Lower lobe of right lung (tissue), 2 donors: ENCODE data around the gene CFAP141. TPM values are rescaled to one million over a fixed set of nuclear protein-coding genes. Genes with fewer than 3 reads are reported as not detected.

Experiments
- ATAC-seq, 2 donors: fragments of 200-7000 bp; cut with Tn5 transposase; one replicate each; pipeline ENCODE4 v1.9.1; 2020 to 2022; ENCODE audit warnings: mild to moderate bottlenecking in 2 of 2, moderate library complexity in 2 of 2
- DNase-seq: peaks from one replicate; pipeline ENCODE4 v3.0.0-alpha.2; 2020
- H3K27ac ChIP-seq: fragments of 200-600 bp; one replicate; pipeline ENCODE4 v1.8.0; 2022
- H3K27me3 ChIP-seq: fragments of 200-600 bp; one replicate; pipeline ENCODE4 v1.8.0; 2022; ENCODE audit warnings: low read depth
- H3K36me3 ChIP-seq: fragments of 200-600 bp; one replicate; pipeline ENCODE4 v1.8.0; 2022; ENCODE audit warnings: mild to moderate bottlenecking
- H3K4me1 ChIP-seq: fragments of 200-600 bp; one replicate; pipeline ENCODE4 v1.8.0; 2022
- H3K4me3 ChIP-seq: fragments of 200-600 bp; one replicate; pipeline ENCODE4 v1.8.0; 2022; ENCODE audit warnings: mild to moderate bottlenecking
- H3K9me3 ChIP-seq: fragments of 200-600 bp; one replicate; pipeline ENCODE4 v1.8.0; 2022
- CTCF ChIP-seq: fragments of 200-600 bp; IDR thresholded peaks from one replicate; pipeline ENCODE4 v1.8.0; 2022; ENCODE audit warnings: antibody characterized with exemption, mild to moderate bottlenecking
- intact Hi-C: fragments of 100-400 bp; cut with DNase I; formaldehyde crosslinking; loops from one replicate; pipeline ENCODE4 v1.11.0; 2022
- total RNA-seq: library from RNA; stranded (reverse); fragmentation: NEBNext Ultra II Directional; extraction: Animal tissue kit (Norgen Biotek cat#: 25700); gene quantifications from one replicate; pipeline ENCODE4 v1.2.1, GENCODE V29; 2021
- donor health status: DM: no; HTN: yes; CAD: no; lungs with severe emphysema.

Gene CFAP141
- total RNA-seq, 1 donor from 2014 or later: 2.8 TPM

GRCh38 chr1:154182344-154183045, 23.6 kb downstream of the CFAP141 start:
- ATAC-seq (peak; percentile 84 to 85), DNase-seq (peak; percentile 92)
- Histone ChIP-seq H3K27ac (peak overlapping the region; percentile 97), H3K4me1 (peaks cover 49% of the 10 kb centered on the region), H3K9me3 (no peaks in the 10 kb centered on the region), H3K36me3 (peaks cover 22% of the 10 kb centered on the region), H3K27me3 (no peaks in the 10 kb centered on the region), H3K4me3 (peak overlapping the region; percentile 99)
- TF ChIP-seq CTCF: no peak
- intact Hi-C loops: no loop called here

- H3K27ac ChIP-seq: peak overlapping the region; percentile 97
- H3K4me3 ChIP-seq: peak overlapping the region; percentile 99
- H3K9me3 ChIP-seq: no peaks in the 10 kb centered on the region
- H3K27me3 ChIP-seq: no peaks in the 10 kb centered on the region
- peaks cover 25% of the 10 kb centered on the region for H3K36me3 ChIP-seq
- DNase-seq: no peak
- peaks cover 55% of the 10 kb centered on the region for H3K4me1 ChIP-seq
- TF ChIP-seq CTCF: no peak
- ATAC-seq: no peak
- intact Hi-C loops: no loop called here
Observed at GRCh38 chr1:154181944-154182343, 24.2 kb downstream of the CFAP141 start.

GRCh38 chr1:154179946-154180687, 26.0 kb downstream of the CFAP141 start:
- ATAC-seq (no peak), DNase-seq (no peak)
- no peak for TF ChIP-seq CTCF
- peak overlapping the region; percentile 56 for H3K27ac ChIP-seq
- H3K4me1 ChIP-seq: peaks cover 73% of the 10 kb centered on the region
- H3K4me3 ChIP-seq: peak overlapping the region; percentile 99
- peaks cover 36% of the 10 kb centered on the region for H3K36me3 ChIP-seq
- H3K27me3 ChIP-seq: no peaks in the 10 kb centered on the region
- H3K9me3 ChIP-seq: no peaks in the 10 kb centered on the region
- intact Hi-C loops: no loop called here

- peaks cover 46% of the 10 kb centered on the region for H3K36me3 ChIP-seq
- H3K9me3 ChIP-seq: no peaks in the 10 kb centered on the region
- H3K27me3 ChIP-seq: no peaks in the 10 kb centered on the region
- DNase-seq (no peak), ATAC-seq (no peak)
- intact Hi-C loops: no loop called here
- peaks cover 74% of the 10 kb centered on the region for H3K4me1 ChIP-seq
- H3K27ac ChIP-seq: peak overlapping the region; percentile 56
- TF ChIP-seq CTCF: no peak
- H3K4me3 ChIP-seq: peak overlapping the region; percentile 13
Observed at GRCh38 chr1:154178911-154179811, 27.0 kb downstream of the CFAP141 start.

- no peak for TF ChIP-seq CTCF
- Histone ChIP-seq H3K4me3 (no peak overlapping the region), H3K27ac (peak overlapping the region; percentile 25), H3K27me3 (no peaks in the 10 kb centered on the region), H3K36me3 (peaks cover 57% of the 10 kb centered on the region), H3K4me1 (peaks cover 68% of the 10 kb centered on the region), H3K9me3 (no peaks in the 10 kb centered on the region)
- no peak for ATAC-seq
- intact Hi-C loops: no loop called here
- no peak for DNase-seq
Observed at GRCh38 chr1:154178013-154178412, 28.1 kb downstream of the CFAP141 start.
